ENCODE results near the gene GPBP1.

GPBP1 gene

GRCh38 chr5:57207007-57207653, 33.3 kb downstream of the GPBP1 start:
- peaks cover 0 to under 1% (median 0%) of the 10 kb centered on the region in 5 donors for H3K36me3 ChIP-seq (ENCODE audit: control insufficient read depth in 5 of 5, insufficient read depth in 5 of 5, low read length in 5 of 5)
- no peaks in the 10 kb centered on the region for H3K27me3 ChIP-seq (ENCODE audit: control insufficient read depth in 5 of 5, insufficient read depth in 4 of 5, low read length in 5 of 5)
- no peak overlapping the region for H3K27ac ChIP-seq (ENCODE audit: low read depth, low read length)
- no peaks in the 10 kb centered on the region for H3K9me3 ChIP-seq (ENCODE audit: control insufficient read depth in 5 of 5, low read length in 5 of 5)
- no peak overlapping the region for H3K4me3 ChIP-seq (ENCODE audit: low read depth in 1 of 5, low read length in 5 of 5)
- peaks cover 3 to 21% (median 17%) of the 10 kb centered on the region in 5 donors for H3K4me1 ChIP-seq (ENCODE audit: control insufficient read depth in 5 of 5, insufficient read depth in 5 of 5, low read length in 5 of 5)
- H3K9ac ChIP-seq (ENCODE audit: low read length in 5 of 5): no peak overlapping the region

- Histone ChIP-seq H3K9ac (ENCODE audit: low read length in 5 of 5) (no peak overlapping the region), H3K4me1 (ENCODE audit: control insufficient read depth in 5 of 5, insufficient read depth in 5 of 5, low read length in 5 of 5) (peaks cover 3 to 20% (median 17%) of the 10 kb centered on the region in 5 donors), H3K9me3 (ENCODE audit: control insufficient read depth in 5 of 5, low read length in 5 of 5) (no peaks in the 10 kb centered on the region), H3K36me3 (ENCODE audit: control insufficient read depth in 5 of 5, insufficient read depth in 5 of 5, low read length in 5 of 5) (no peaks in the 10 kb centered on the region), H3K4me3 (ENCODE audit: low read depth in 1 of 5, low read length in 5 of 5) (no peak overlapping the region), H3K27ac (ENCODE audit: low read depth, low read length) (no peak overlapping the region), H3K27me3 (ENCODE audit: control insufficient read depth in 5 of 5, insufficient read depth in 4 of 5, low read length in 5 of 5) (no peaks in the 10 kb centered on the region)
These were observed 33.8 kb downstream of the GPBP1 start for GRCh38 chr5:57207681-57208080.

- peaks cover 0 to 7% (median 1%) of the 10 kb centered on the region in 5 donors for H3K36me3 ChIP-seq (ENCODE audit: control insufficient read depth in 5 of 5, insufficient read depth in 5 of 5, low read length in 5 of 5)
- no peak overlapping the region for H3K9ac ChIP-seq (ENCODE audit: low read length in 5 of 5)
- no peak overlapping the region for H3K27ac ChIP-seq (ENCODE audit: low read depth, low read length)
- H3K9me3 ChIP-seq (ENCODE audit: control insufficient read depth in 5 of 5, low read length in 5 of 5): no peaks in the 10 kb centered on the region
- no peaks in the 10 kb centered on the region for H3K27me3 ChIP-seq (ENCODE audit: control insufficient read depth in 5 of 5, insufficient read depth in 4 of 5, low read length in 5 of 5)
- no peak overlapping the region for H3K4me3 ChIP-seq (ENCODE audit: low read depth in 1 of 5, low read length in 5 of 5)
- peaks cover 3 to 20% (median 17%) of the 10 kb centered on the region in 5 donors for H3K4me1 ChIP-seq (ENCODE audit: control insufficient read depth in 5 of 5, insufficient read depth in 5 of 5, low read length in 5 of 5)
These were observed 35.6 kb downstream of the GPBP1 start for GRCh38 chr5:57209316-57210040.

GRCh38 chr5:57210633-57211032, 36.8 kb downstream of the GPBP1 start:
- no peaks in the 10 kb centered on the region for H3K9me3 ChIP-seq (ENCODE audit: control insufficient read depth in 5 of 5, low read length in 5 of 5)
- peaks cover 3 to 20% (median 17%) of the 10 kb centered on the region in 5 donors for H3K4me1 ChIP-seq (ENCODE audit: control insufficient read depth in 5 of 5, insufficient read depth in 5 of 5, low read length in 5 of 5)
- peak overlapping the region in 1 of 5 donors; percentile 23 for H3K9ac ChIP-seq (ENCODE audit: low read length in 5 of 5)
- no peak overlapping the region for H3K4me3 ChIP-seq (ENCODE audit: low read depth in 1 of 5, low read length in 5 of 5)
- no peaks in the 10 kb centered on the region for H3K27me3 ChIP-seq (ENCODE audit: control insufficient read depth in 5 of 5, insufficient read depth in 4 of 5, low read length in 5 of 5)
- no peak overlapping the region for H3K27ac ChIP-seq (ENCODE audit: low read depth, low read length)
- peaks cover 0 to 17% (median 11%) of the 10 kb centered on the region in 5 donors for H3K36me3 ChIP-seq (ENCODE audit: control insufficient read depth in 5 of 5, insufficient read depth in 5 of 5, low read length in 5 of 5)

- no peaks in the 10 kb centered on the region for H3K27me3 ChIP-seq (ENCODE audit: control insufficient read depth in 5 of 5, insufficient read depth in 4 of 5, low read length in 5 of 5)
- peak overlapping the region in 1 of 5 donors; percentile 23 for H3K9ac ChIP-seq (ENCODE audit: low read length in 5 of 5)
- no peak overlapping the region for H3K27ac ChIP-seq (ENCODE audit: low read depth, low read length)
- H3K4me3 ChIP-seq (ENCODE audit: low read depth in 1 of 5, low read length in 5 of 5): no peak overlapping the region
- peaks cover 0 to 20% (median 11%) of the 10 kb centered on the region in 5 donors for H3K36me3 ChIP-seq (ENCODE audit: control insufficient read depth in 5 of 5, insufficient read depth in 5 of 5, low read length in 5 of 5)
- peaks cover 3 to 23% (median 19%) of the 10 kb centered on the region in 5 donors for H3K4me1 ChIP-seq (ENCODE audit: control insufficient read depth in 5 of 5, insufficient read depth in 5 of 5, low read length in 5 of 5)
- no peaks in the 10 kb centered on the region for H3K9me3 ChIP-seq (ENCODE audit: control insufficient read depth in 5 of 5, low read length in 5 of 5)
These were observed 37.2 kb downstream of the GPBP1 start for GRCh38 chr5:57211039-57211438.

GRCh38 chr5:57215629-57216195, 41.9 kb downstream of the GPBP1 start:
- H3K9me3 ChIP-seq (ENCODE audit: control insufficient read depth in 5 of 5, low read length in 5 of 5): no peaks in the 10 kb centered on the region
- H3K4me3 ChIP-seq (ENCODE audit: low read depth in 1 of 5, low read length in 5 of 5): no peak overlapping the region
- H3K27ac ChIP-seq (ENCODE audit: low read depth, low read length): no peak overlapping the region
- H3K4me1 ChIP-seq (ENCODE audit: control insufficient read depth in 5 of 5, insufficient read depth in 5 of 5, low read length in 5 of 5): peaks cover 0 to 10% (median 5%) of the 10 kb centered on the region in 5 donors
- peak overlapping the region in 1 of 5 donors; percentile 10 for H3K9ac ChIP-seq (ENCODE audit: low read length in 5 of 5)
- H3K27me3 ChIP-seq (ENCODE audit: control insufficient read depth in 5 of 5, insufficient read depth in 4 of 5, low read length in 5 of 5): no peaks in the 10 kb centered on the region
- H3K36me3 ChIP-seq (ENCODE audit: control insufficient read depth in 5 of 5, insufficient read depth in 5 of 5, low read length in 5 of 5): peaks cover 0 to 30% (median 15%) of the 10 kb centered on the region in 5 donors

- no peaks in the 10 kb centered on the region for H3K9me3 ChIP-seq (ENCODE audit: control insufficient read depth in 5 of 5, low read length in 5 of 5)
- H3K9ac ChIP-seq (ENCODE audit: low read length in 5 of 5): no peak overlapping the region
- peaks cover 0 to 30% (median 15%) of the 10 kb centered on the region in 5 donors for H3K36me3 ChIP-seq (ENCODE audit: control insufficient read depth in 5 of 5, insufficient read depth in 5 of 5, low read length in 5 of 5)
- peaks cover 0 to 8% (median 4%) of the 10 kb centered on the region in 5 donors for H3K4me1 ChIP-seq (ENCODE audit: control insufficient read depth in 5 of 5, insufficient read depth in 5 of 5, low read length in 5 of 5)
- H3K27me3 ChIP-seq (ENCODE audit: control insufficient read depth in 5 of 5, insufficient read depth in 4 of 5, low read length in 5 of 5): no peaks in the 10 kb centered on the region
- no peak overlapping the region for H3K27ac ChIP-seq (ENCODE audit: low read depth, low read length)
- H3K4me3 ChIP-seq (ENCODE audit: low read depth in 1 of 5, low read length in 5 of 5): no peak overlapping the region
These were observed 42.9 kb downstream of the GPBP1 start for GRCh38 chr5:57216714-57217113.

- peaks cover 0 to 8% (median 4%) of the 10 kb centered on the region in 5 donors for H3K4me1 ChIP-seq (ENCODE audit: control insufficient read depth in 5 of 5, insufficient read depth in 5 of 5, low read length in 5 of 5)
- H3K27ac ChIP-seq (ENCODE audit: low read depth, low read length): no peak overlapping the region
- H3K9ac ChIP-seq (ENCODE audit: low read length in 5 of 5): no peak overlapping the region
- no peak overlapping the region for H3K4me3 ChIP-seq (ENCODE audit: low read depth in 1 of 5, low read length in 5 of 5)
- H3K36me3 ChIP-seq (ENCODE audit: control insufficient read depth in 5 of 5, insufficient read depth in 5 of 5, low read length in 5 of 5): peaks cover 0 to 24% (median 11%) of the 10 kb centered on the region in 5 donors
- H3K9me3 ChIP-seq (ENCODE audit: control insufficient read depth in 5 of 5, low read length in 5 of 5): no peaks in the 10 kb centered on the region
- H3K27me3 ChIP-seq (ENCODE audit: control insufficient read depth in 5 of 5, insufficient read depth in 4 of 5, low read length in 5 of 5): no peaks in the 10 kb centered on the region
These were observed 45.5 kb downstream of the GPBP1 start for GRCh38 chr5:57219386-57219785.

- Histone ChIP-seq H3K27me3 (ENCODE audit: control insufficient read depth in 5 of 5, insufficient read depth in 4 of 5, low read length in 5 of 5) (no peaks in the 10 kb centered on the region), H3K27ac (ENCODE audit: low read depth, low read length) (no peak overlapping the region), H3K4me3 (ENCODE audit: low read depth in 1 of 5, low read length in 5 of 5) (no peak overlapping the region), H3K9me3 (ENCODE audit: control insufficient read depth in 5 of 5, low read length in 5 of 5) (no peaks in the 10 kb centered on the region), H3K4me1 (ENCODE audit: control insufficient read depth in 5 of 5, insufficient read depth in 5 of 5, low read length in 5 of 5) (peaks cover 0 to 4% (median 1%) of the 10 kb centered on the region in 5 donors), H3K36me3 (ENCODE audit: control insufficient read depth in 5 of 5, insufficient read depth in 5 of 5, low read length in 5 of 5) (peaks cover 0 to 14% (median 0%) of the 10 kb centered on the region in 5 donors), H3K9ac (ENCODE audit: low read length in 5 of 5) (no peak overlapping the region)
These were observed 47.2 kb downstream of the GPBP1 start for GRCh38 chr5:57221049-57221568.

- Histone ChIP-seq H3K9ac (ENCODE audit: low read length in 5 of 5) (no peak overlapping the region), H3K4me3 (ENCODE audit: low read depth in 1 of 5, low read length in 5 of 5) (no peak overlapping the region), H3K9me3 (ENCODE audit: control insufficient read depth in 5 of 5, low read length in 5 of 5) (no peaks in the 10 kb centered on the region), H3K27ac (ENCODE audit: low read depth, low read length) (no peak overlapping the region), H3K4me1 (ENCODE audit: control insufficient read depth in 5 of 5, insufficient read depth in 5 of 5, low read length in 5 of 5) (peaks cover 0 to 3% (median 0%) of the 10 kb centered on the region in 5 donors), H3K27me3 (ENCODE audit: control insufficient read depth in 5 of 5, insufficient read depth in 4 of 5, low read length in 5 of 5) (no peaks in the 10 kb centered on the region), H3K36me3 (ENCODE audit: control insufficient read depth in 5 of 5, insufficient read depth in 5 of 5, low read length in 5 of 5) (peaks cover 0 to 6% (median 2%) of the 10 kb centered on the region in 5 donors)
These were observed 51.7 kb downstream of the GPBP1 start for GRCh38 chr5:57225553-57225952.
